Activated CD8-positive, alpha-beta memory T cell treated with anti-CD3 and anti-CD28 coated beads, Interleukin-2, amount 50 U/mL, for 1 hour (primary cell): ENCODE results near the gene CRHR2.
"Not testable (repeated sequence)": the region's sequence is repeated elsewhere in the genome, so short reads cannot be mapped to it uniquely, and the experiment has no call there.

Experiments
- DNase-seq: peaks from one replicate; pipeline ENCODE4 v3.0.0-alpha.2; 2020; ENCODE audit errors: extremely low read depth

Gene CRHR2

DNA sequence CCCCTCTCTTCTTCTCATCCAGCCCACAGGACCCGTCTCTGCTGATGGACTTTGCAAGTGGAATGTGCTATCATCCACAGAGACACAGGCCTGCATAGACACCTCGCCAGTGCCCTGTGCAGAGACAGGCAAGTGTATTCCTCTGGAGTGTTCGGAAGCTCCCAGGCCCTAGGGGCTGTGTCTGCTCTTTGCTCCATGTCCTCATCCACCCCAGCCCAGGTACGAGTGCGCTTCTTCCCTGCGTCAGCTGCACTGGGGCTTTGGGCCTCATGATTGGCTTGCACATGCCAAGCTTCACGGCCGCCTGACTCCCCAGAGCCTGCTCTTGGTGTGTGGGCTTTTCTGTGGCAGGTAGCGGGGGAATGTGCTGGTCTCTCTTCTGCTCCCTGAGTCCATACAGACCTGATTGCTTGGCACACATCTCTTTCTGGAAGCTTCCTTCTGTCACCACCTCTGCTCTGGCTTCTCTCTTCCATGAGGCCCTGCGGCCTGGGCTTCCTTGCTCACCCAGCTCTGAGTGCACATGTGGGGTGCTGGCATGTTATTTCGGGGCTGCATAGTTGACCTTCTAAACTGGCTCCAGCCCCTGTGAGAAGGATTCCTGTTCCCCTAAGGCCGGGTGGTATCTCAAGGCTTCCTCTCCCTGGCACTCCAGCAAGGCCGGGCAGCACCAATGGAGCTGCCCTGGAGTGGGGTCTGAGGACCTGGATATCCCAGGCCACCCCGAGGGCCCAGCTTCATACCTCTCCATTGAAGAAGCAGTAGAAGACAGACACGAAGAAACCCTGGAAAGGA, 27.8 kb downstream of the CRHR2 start:
- DNase-seq = no peak

GRCh38 chr7:30652698-30653641, 29.3 kb downstream of the CRHR2 start:
- DNase-seq = no peak

GRCh38 chr7:30652132-30652531, 30.1 kb downstream of the CRHR2 start:
- no peak for DNase-seq

- no peak for DNase-seq
Measured at GRCh38 chr7:30650421-30650808, 31.8 kb downstream of the CRHR2 start.

- no peak for DNase-seq
Measured at GRCh38 chr7:30649717-30650420, 32.4 kb downstream of the CRHR2 start.

GRCh38 chr7:30648744-30649540, 33.3 kb downstream of the CRHR2 start:
- no peak for DNase-seq

DNA sequence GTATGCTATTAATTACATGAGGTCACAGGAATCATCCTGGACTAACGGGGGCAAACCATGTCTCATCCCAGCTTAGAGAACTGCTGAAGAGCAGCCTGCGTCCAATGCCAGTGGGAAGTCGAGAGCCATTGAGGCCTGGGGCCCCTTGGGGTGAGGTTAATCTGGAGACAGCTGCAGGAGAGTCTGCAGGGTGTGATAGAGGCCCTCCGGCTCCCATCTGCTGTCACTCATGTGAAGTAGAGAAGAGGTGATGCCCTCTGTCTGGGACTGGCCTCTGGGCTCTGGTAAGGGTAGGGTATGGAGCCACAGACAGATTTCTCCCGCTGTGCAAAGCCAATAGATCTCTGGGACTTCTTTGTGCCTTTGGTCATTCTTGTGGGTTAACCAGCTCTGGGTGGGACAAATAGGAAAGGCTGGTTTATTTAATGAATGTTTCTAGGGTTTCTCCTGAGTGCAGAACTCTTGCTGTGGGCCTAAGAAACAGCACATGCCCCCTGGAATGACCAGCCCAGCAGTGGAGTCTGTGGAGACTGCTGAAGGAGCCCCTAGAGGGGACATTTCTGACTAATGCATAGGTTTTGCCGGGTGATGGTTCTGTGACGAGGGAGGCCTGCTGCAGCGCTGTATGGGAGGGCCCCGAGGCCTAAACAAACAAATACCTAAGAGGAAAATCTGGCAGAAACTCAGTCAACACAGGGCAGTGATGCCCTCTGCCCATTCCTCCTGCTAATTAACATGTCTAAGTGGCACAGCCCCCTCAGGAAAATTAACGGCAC, 34.5 kb downstream of the CRHR2 start:
- DNase-seq = no peak

GRCh38 chr7:30646154-30646553, 36.1 kb downstream of the CRHR2 start:
- DNase-seq = no peak

DNA sequence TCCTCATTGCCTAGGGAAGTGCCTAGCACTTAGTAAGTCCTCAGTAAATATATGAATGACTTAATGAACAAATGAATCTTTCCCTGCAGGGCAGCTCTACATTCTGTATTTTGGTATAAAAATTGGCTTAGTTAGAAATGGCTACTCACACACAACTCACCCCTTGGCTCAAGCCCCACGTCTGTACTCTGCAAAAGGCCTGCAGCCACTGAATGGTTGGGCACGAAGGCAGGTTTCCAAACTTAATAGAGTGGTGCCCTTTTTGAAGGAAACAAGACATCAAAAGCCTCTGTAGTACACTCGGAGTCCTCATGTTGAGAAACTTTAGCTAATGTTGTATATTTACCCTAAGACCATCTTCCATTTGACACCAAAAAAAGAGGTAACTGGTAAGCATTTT, 36.6 kb downstream of the CRHR2 start:
- no peak for DNase-seq

GRCh38 chr7:30644286-30644955, 37.8 kb downstream of the CRHR2 start:
- DNase-seq = no peak

- no peak for DNase-seq
Measured at GRCh38 chr7:30642789-30643188, 39.5 kb downstream of the CRHR2 start.

DNA sequence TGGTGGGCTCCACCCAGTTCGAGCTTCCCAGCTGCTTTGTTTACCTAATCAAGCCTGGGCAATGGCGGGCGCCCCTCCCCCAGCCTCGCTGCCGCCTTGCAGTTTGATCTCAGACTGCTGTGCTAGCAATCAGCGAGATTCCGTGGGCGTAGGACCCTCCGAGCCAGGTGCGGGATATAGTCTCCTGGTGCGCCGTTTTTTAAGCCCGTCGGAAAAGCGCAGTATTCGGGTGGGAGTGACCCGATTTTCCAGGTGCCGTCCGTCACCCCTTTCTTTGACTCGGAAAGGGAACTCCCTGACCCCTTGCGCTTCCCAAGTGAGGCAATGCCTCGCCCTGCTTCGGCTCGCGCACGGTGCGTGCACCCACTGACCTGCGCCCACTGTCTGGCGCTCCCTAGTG, 39.9 kb downstream of the CRHR2 start:
- DNase-seq = not testable (repeated sequence)

DNA sequence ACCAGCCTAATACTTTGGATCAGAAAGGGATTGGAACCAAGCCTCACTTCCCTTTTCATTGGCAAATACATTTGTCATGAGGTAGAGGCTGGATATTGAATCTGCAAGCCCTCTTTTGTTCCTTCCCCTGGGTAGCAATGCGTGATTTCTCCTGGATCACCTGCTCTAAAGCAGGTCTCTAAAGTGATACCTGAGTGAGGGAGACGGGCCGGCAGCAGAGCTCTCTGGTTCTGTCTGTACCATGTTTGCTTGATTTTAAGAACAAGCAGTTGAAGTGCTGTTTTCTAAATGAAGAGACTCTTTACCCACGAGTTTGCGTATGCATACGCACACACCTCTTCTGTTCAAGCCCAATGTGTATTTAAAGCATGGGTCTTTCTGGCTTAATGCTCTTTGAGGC, 46.5 kb downstream of the CRHR2 start:
- no peak for DNase-seq

- DNase-seq = no peak
Measured at GRCh38 chr7:30634634-30635201, 47.5 kb downstream of the CRHR2 start.

- no peak for DNase-seq
Measured at GRCh38 chr7:30634193-30634626, 48.0 kb downstream of the CRHR2 start.

DNA sequence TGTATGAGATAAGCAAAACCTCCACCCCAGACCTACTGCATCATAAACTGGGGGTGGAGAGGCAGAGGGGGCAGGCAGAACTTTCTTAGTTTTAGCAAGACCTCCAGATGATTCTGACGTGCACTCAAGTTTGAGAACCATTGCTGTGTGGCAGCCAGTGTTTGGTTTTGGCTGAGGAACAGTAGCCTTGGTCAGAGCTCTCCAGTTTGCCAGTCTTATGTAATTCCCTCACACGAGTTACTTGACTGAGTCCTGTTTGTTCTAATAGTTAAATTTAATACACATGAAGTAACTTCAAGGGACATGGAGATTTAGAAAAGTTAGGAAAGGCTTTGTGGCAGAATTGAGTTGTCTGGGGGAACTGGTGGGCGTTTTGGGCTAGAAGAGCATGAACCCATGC, 49.0 kb downstream of the CRHR2 start:
- no peak for DNase-seq

DNA sequence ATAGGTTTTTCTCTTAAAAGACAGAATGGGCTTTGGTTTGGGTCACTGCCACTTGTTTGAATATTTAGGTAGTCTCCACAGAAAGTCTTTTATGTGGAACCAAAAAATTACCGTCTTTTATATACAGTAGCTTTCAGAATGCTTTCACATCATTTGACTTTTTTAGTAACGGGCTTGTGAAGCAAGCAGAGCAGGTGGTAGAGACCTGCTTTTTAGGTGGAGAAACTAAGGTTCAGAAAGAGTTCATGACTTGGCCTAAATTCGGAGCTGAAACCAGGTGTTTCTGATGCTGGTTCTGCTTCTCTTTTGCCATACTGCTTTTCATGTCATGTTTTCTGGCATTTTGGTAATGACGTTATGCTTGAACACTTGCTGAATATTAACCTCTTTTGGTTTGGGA, 51.3 kb downstream of the CRHR2 start:
- no peak for DNase-seq

DNA sequence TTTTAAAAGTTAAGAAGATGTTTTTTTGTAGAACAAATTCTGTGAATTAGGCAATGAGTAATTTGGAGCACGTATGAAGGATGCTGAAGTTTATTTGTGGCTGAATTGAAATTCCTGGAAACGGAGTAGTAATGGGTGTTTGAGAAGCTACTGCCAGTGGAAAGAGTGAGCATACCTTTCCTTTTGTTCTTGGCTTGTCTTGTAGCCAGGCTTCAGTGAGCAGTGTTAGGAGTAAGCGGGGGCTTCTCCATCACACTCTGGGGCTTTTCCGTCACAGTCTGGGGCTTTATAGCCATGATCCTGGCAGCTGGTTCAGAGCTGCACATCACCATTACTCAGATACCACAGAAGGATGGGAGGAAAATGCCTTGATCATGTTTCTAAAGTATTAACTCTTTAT, 55.2 kb downstream of the CRHR2 start:
- no peak for DNase-seq

DNA sequence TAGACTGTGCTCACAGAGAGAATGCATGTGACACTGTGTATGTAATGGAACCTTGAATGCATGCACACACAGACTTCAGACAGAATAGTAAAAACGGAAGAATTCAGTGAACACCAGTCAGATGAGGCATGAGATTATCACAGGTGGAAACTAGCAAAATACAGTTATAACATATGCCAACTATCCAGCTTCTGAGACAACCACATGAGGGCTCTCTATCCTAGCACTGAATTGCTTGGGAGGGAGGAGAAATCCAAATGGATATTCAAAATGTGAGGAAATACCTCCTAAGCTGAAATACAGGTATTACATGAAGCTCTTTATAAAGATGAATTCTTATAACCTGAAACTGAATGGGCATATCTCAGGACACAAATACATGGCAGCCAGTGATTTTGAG, 57.0 kb downstream of the CRHR2 start:
- DNase-seq = no peak

GRCh38 chr7:30618961-30619360, 63.3 kb downstream of the CRHR2 start:
- DNase-seq = no peak
